Endothelial cell of umbilical vein (primary cell): ENCODE measurements around the gene HSCB. TPM values are rescaled to one million over a fixed set of nuclear protein-coding genes. Genes with fewer than 3 reads are reported as not detected.

ENCODE experiments used
- BruUV-seq: library from RNA; stranded (reverse); fragments of 400-500 nt; replicated peaks from 2 replicates; lab custom pipeline; 2021; lab: Mats Ljungman, UMichigan
- CTCF ChIA-PET: fragments of 300-600, 350-600 bp; sonication (Branson Sonifier 250); formaldehyde crosslinking; loops from one replicate; lab custom pipeline; 2021; ENCODE audit warnings: antibody characterized with exemption, inconsistent platforms; lab: Charles Lee
- POLR2A ChIA-PET: fragments of 300-600, 350-600 bp; sonication (Branson Sonifier 250); formaldehyde crosslinking; loops from one replicate; lab custom pipeline; 2021; ENCODE audit warnings: antibody characterized with exemption, inconsistent platforms; lab: Charles Lee
- DNase-seq: peaks from one replicate; pipeline ENCODE4 v3.0.0-alpha.2; 2011; ENCODE audit warnings: low read depth, low spot score
- FAIRE-seq: peaks from 2 replicates; lab custom pipeline; 2011; peaks lifted over from hg19 to GRCh38; lab: Jason Lieb, UNC
- H2AFZ ChIP-seq: 2 replicates; pipeline ENCODE4 v1.6.0; 2012; ENCODE audit warnings: low read depth, low read length, control low read depth, inconsistent platforms
- H3K27ac ChIP-seq: 2 replicates; pipeline ENCODE4 v1.5.1; 2011; ENCODE audit warnings: low read depth, mild to moderate bottlenecking, control low read depth, low read length, moderate library complexity; ENCODE audit not compliant: insufficient read depth
- H3K27me3 ChIP-seq, 2 experiments: 2 replicates each; pipeline versions ENCODE4 v1.6.0 to v1.6.1; 2011; ENCODE audit warnings: low read length in 2 of 2, mixed read lengths in 1 of 2; ENCODE audit not compliant: control insufficient read depth in 2 of 2, insufficient read depth in 2 of 2
- H3K36me3 ChIP-seq, 2 experiments: 2 replicates in 1 of 2; 3 replicates in 1 of 2; pipeline ENCODE4 v1.5.1; 2011; ENCODE audit warnings: low read length in 2 of 2, mild to moderate bottlenecking in 1 of 2, moderate library complexity in 1 of 2; ENCODE audit not compliant: control insufficient read depth in 2 of 2, insufficient read depth in 2 of 2; ENCODE audit errors: extremely low read depth in 1 of 2
- H3K4me1 ChIP-seq: 3 replicates; pipeline ENCODE4 v1.5.1; 2011; ENCODE audit warnings: mild to moderate bottlenecking, low read length; ENCODE audit not compliant: control insufficient read depth, insufficient read depth; ENCODE audit errors: extremely low read depth
- H3K4me2 ChIP-seq: 2 replicates; pipeline ENCODE4 v1.6.1; 2011; ENCODE audit warnings: low read length, control low read depth, mixed read lengths; ENCODE audit not compliant: insufficient read depth
- H3K4me3 ChIP-seq, 3 experiments: fragments of 200-600 bp in 1 of 3; sonication (generic), shearing (Covaris generic) in 1 of 3; replicated peaks in 1 of 3; 2 replicates each; pipeline ENCODE4 v1.5.1; 2011 to 2016; ENCODE audit warnings: control low read depth in 3 of 3, low read length in 3 of 3, mild to moderate bottlenecking in 2 of 3, inconsistent platforms in 1 of 3, low read depth in 1 of 3, moderate library complexity in 1 of 3; ENCODE audit not compliant: insufficient read depth in 1 of 3
- H3K79me2 ChIP-seq: 2 replicates; pipeline ENCODE4 v1.6.0; 2012; ENCODE audit warnings: low read length, inconsistent platforms; ENCODE audit not compliant: control insufficient read depth, insufficient read depth
- H3K9ac ChIP-seq: replicated peaks from 2 replicates; pipeline ENCODE3; 2011; ENCODE audit warnings: low read length, control low read depth; ENCODE audit not compliant: insufficient read depth; ENCODE audit errors: extremely low read depth
- H3K9me1 ChIP-seq: replicated peaks from 3 replicates; pipeline ENCODE4 v1.6.0; 2011; ENCODE audit warnings: mild to moderate bottlenecking, low read length; ENCODE audit not compliant: control insufficient read depth, insufficient read depth; ENCODE audit errors: extremely low read depth
- H3K9me3 ChIP-seq: replicated peaks from 2 replicates; pipeline ENCODE4 v1.5.1; 2012; ENCODE audit warnings: low read length, inconsistent platforms; ENCODE audit not compliant: control insufficient read depth, insufficient read depth
- H4K20me1 ChIP-seq: replicated peaks from 2 replicates; pipeline ENCODE3; 2011; ENCODE audit warnings: mild to moderate bottlenecking, low read length; ENCODE audit not compliant: control insufficient read depth, insufficient read depth; ENCODE audit errors: extremely low read depth
- EZH2 ChIP-seq: IDR thresholded peaks from 2 replicates; pipeline ENCODE4 v1.6.1; 2012; ENCODE audit warnings: borderline replicate concordance, low read depth, mild to moderate bottlenecking, moderate library complexity, low read length, inconsistent platforms; ENCODE audit not compliant: severe bottlenecking
- GATA2 ChIP-seq: IDR thresholded peaks from 2 replicates; pipeline ENCODE4 v1.7.0; 2011; ENCODE audit warnings: low read depth, mild to moderate bottlenecking, moderate library complexity, mixed read lengths, low read length; ENCODE audit not compliant: insufficient read length, insufficient read depth
- JUN ChIP-seq: IDR thresholded peaks from 2 replicates; pipeline ENCODE4 v1.6.1; 2011; ENCODE audit warnings: borderline replicate concordance, low read depth; ENCODE audit not compliant: insufficient read length, insufficient read depth
- POLR2A ChIP-seq: IDR thresholded peaks from 2 replicates; pipeline ENCODE4 v1.6.1; 2012; ENCODE audit warnings: low read depth, mild to moderate bottlenecking, control low read depth, low read length
- dilution Hi-C: fragments of 300-500 bp; cut with MboI; formaldehyde crosslinking; loops from one replicate; pipeline ENCODE4 v1.15.0; 2019; ENCODE audit warnings: low sequenced_read_pairs; ENCODE audit not compliant: extremely low pct_ligation_motif_present
- intact Hi-C: fragments of 100-400 bp; cut with micrococcal nuclease; formaldehyde crosslinking; loops from one replicate; pipeline ENCODE4 v1.10.0; 2022
- polyA plus RNA-seq, 4 experiments: library from polyadenylated mRNA; depleted of rRNA in 3 of 4; stranded (reverse) in 3 of 4; unstranded in 1 of 4; fragments of >200 nt; gene quantifications; 2 replicates each; pipeline versions ENCODE4 v1.2.1 to v1.2.3, GENCODE V29; 2011 to 2012; ENCODE audit warnings: missing spikeins in 1 of 4
- total RNA-seq: library from RNA; stranded (reverse); gene quantifications from 2 replicates; pipeline ENCODE4 v1.2.3, GENCODE V29; 2021

Gene HSCB
- total and polyA plus RNA-seq, 2 donors (not counting 3 experiments of a cell fraction or from before 2014, with no cell fraction given): 18.4 to 20.3 TPM

GRCh38 chr22:28734393-28734792 lies 7.4 kb upstream of the HSCB start:
- BruUV-seq: no TSS peak
- TF ChIP-seq JUN (no peak), EZH2 (no peak), GATA2 (no peak)
- Histone ChIP-seq H3K4me1 (no peaks in the 10 kb centered on the region), H3K4me2 (no peak overlapping the region), H3K36me3 (no peaks in the 10 kb centered on the region), H3K27me3 (no peaks in the 10 kb centered on the region), H2AFZ (no peak overlapping the region), H3K9me3 (no peaks in the 10 kb centered on the region), H3K9me1 (no peaks in the 10 kb centered on the region), H3K27ac (no peak overlapping the region), H4K20me1 (no peaks in the 10 kb centered on the region), H3K79me2 (peaks cover 2% of the 10 kb centered on the region), H3K9ac (no peak overlapping the region), H3K4me3 (no peak overlapping the region)
- CTCF ChIA-PET: interaction anchor here (1.5 kb wide), 1 partner anchor 9 kb away, joined by 3 read pairs; no protein-coding TSS in a partner anchor
- dilution Hi-C loops: no loop called here
- FAIRE-seq (no peak), DNase-seq (no peak)
- POLR2A ChIA-PET: no interaction called here
- intact Hi-C loops: no loop called here

- CTCF ChIA-PET: no interaction called here
- BruUV-seq: no TSS peak
- dilution Hi-C loops (no loop called here), intact Hi-C loops (no loop called here)
- no peaks in the 10 kb centered on the region for H3K9me1 ChIP-seq
- peaks cover 4% of the 10 kb centered on the region for H3K79me2 ChIP-seq
- H3K36me3 ChIP-seq: no peaks in the 10 kb centered on the region
- no peak overlapping the region for H3K4me2 ChIP-seq
- TF ChIP-seq GATA2 (no peak), POLR2A (no peak)
- H3K9ac ChIP-seq: no peak overlapping the region
- H3K4me3 ChIP-seq: no peak overlapping the region
- no peaks in the 10 kb centered on the region for H3K9me3 ChIP-seq
- no peaks in the 10 kb centered on the region for H3K27me3 ChIP-seq
- POLR2A ChIA-PET: no interaction called here
- FAIRE-seq (no peak), DNase-seq (no peak)
- no peaks in the 10 kb centered on the region for H4K20me1 ChIP-seq
- no peak overlapping the region for H2AFZ ChIP-seq
- peaks cover 6% of the 10 kb centered on the region for H3K4me1 ChIP-seq
- no peak overlapping the region for H3K27ac ChIP-seq
These were observed 5.3 kb upstream of the HSCB start for GRCh38 chr22:28736301-28737155.
